GM12873 (cell line): ENCODE data around the gene KRTAP21-1.

Source experiments
- TF ChIP-seq, protein P1 (sequence below): IDR thresholded peaks from 2 replicates; pipeline ENCODE4 v1.5.1; 2012; ENCODE audit warnings: low read depth, mild to moderate bottlenecking, moderate library complexity, low read length, control low read depth; ENCODE audit not compliant: insufficient read depth; ENCODE audit errors: missing control alignments

The KRTAP21-1 gene

DNA sequence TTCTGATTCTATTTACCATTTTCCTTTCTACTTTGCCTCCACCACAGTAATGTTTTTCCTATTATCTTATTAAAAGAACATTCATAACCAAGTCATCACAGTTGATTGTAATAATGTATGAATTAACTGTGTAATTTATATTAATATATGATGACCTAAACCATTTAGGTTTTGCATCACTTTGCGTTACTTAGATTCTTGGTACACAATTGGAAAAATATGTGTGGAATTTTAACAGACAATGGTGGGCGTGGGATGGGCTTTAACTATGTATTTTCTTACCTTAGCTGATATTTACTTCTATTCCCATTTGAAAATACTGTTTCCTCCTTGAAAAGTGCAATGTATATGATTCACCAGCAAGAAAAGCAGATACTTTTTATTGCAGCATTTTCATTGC, 40.3 kb downstream of the KRTAP21-1 start:
- TF ChIP-seq, protein P1, sequence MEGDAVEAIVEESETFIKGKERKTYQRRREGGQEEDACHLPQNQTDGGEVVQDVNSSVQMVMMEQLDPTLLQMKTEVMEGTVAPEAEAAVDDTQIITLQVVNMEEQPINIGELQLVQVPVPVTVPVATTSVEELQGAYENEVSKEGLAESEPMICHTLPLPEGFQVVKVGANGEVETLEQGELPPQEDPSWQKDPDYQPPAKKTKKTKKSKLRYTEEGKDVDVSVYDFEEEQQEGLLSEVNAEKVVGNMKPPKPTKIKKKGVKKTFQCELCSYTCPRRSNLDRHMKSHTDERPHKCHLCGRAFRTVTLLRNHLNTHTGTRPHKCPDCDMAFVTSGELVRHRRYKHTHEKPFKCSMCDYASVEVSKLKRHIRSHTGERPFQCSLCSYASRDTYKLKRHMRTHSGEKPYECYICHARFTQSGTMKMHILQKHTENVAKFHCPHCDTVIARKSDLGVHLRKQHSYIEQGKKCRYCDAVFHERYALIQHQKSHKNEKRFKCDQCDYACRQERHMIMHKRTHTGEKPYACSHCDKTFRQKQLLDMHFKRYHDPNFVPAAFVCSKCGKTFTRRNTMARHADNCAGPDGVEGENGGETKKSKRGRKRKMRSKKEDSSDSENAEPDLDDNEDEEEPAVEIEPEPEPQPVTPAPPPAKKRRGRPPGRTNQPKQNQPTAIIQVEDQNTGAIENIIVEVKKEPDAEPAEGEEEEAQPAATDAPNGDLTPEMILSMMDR = no peak

DNA sequence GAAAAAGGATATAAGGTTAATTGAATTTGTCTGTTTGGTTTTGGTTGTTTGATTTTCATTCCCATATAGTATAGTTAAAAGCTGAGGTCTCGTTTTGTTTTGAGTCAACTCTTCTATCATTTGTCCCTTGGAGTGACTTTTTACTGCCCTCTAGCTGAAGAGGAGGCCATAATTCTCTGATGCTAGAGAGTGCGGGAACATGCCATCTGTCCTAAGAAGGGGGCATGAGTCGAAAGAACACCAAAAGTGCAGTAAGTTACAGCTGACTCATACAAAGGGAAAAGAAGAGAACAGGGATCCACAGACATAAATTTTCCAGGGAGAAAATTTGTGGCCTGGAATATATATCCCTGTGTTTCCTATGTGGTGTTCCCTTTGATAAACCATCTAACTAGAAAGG, 40.8 kb downstream of the KRTAP21-1 start:
- TF ChIP-seq, protein P1 = no peak

DNA sequence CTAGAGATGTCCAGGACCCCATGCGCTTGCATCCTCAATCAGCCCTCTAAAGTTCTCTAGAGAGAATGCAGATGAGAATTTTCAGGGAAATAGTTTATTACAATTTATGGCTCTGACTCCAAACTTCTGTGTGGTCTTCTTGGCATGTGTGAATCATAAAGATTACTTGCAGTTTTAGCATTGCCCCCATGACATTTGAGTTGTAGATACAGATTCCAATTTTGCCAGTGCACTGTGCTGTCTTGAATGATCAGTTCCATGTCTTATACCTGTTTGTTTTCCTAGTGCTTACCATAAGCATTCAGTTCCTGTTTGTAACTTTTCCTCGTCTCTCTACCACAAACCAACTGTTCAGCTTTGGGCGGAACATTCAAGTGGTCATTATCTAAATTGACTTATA, 41.5 kb downstream of the KRTAP21-1 start:
- TF ChIP-seq, protein P1 = no peak

GRCh38 chr21:30710499-30710898, 44.7 kb downstream of the KRTAP21-1 start:
- TF ChIP-seq, protein P1 = no peak

DNA sequence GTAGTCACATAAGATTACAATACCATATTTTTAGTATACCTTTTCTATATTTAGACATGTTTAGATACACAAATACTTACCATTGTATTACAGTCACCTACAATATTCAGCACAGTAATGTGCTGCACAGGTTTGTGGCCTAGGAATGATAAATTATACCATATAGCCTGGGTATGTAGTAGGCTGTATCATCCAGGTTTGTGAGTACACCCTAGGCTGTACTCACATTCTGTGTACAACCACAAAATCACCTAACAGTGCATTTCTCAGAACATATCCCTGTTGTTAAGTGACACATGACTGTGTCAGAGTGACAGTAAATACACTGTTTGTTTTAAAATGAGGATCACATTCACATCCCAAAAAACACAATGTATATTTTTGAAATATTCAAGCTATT, 47.8 kb downstream of the KRTAP21-1 start:
- TF ChIP-seq, protein P1 = no peak
